ENCODE measurements around the gene DHRS7C. TPM values are rescaled to one million over a fixed set of nuclear protein-coding genes. Genes with fewer than 3 reads are reported as not detected.

DHRS7C gene
- total and polyA plus RNA-seq, 2 donors (not counting 1 experiment from before 2014, with no cell fraction given), result not detected

GRCh38 chr17:9813166-9813565, 21.8 kb upstream of the DHRS7C start:
- Histone ChIP-seq H3K27me3 (replicated peaks in 1 of 4; ENCODE audit: control extremely low read depth in 1 of 4, control insufficient read depth in 3 of 4, insufficient read depth in 4 of 4, low read length in 3 of 4) (no peaks in the 10 kb centered on the region), H3K79me2 (ENCODE audit: control insufficient read depth, insufficient read depth, low read length) (no peaks in the 10 kb centered on the region), H3K4me2 (replicated peaks; ENCODE audit: low read depth, low read length, poor library complexity, severe bottlenecking) (no peak overlapping the region), H3K9me3 (ENCODE audit: control extremely low read depth in 1 of 3, control insufficient read depth in 2 of 3, insufficient read depth in 1 of 3, low read length in 2 of 3) (peaks cover 0 to 12% (median 0%) of the 10 kb centered on the region in 3 donors), H3K27ac (ENCODE audit: low read length in 2 of 2) (no peak overlapping the region), H3K4me3 (ENCODE audit: control extremely low read depth in 1 of 5, extremely low read depth in 1 of 5, insufficient read depth in 1 of 5, low read depth in 2 of 5, low read length in 4 of 5) (no peak overlapping the region), H3K9ac (ENCODE audit: low read length) (no peak overlapping the region), H4K20me1 (ENCODE audit: control insufficient read depth, insufficient read depth, low read length, poor library complexity, severe bottlenecking) (no peaks in the 10 kb centered on the region), H2AFZ (ENCODE audit: insufficient read depth, low read depth, low read length, poor library complexity, severe bottlenecking) (no peak overlapping the region), H3K4me1 (ENCODE audit: control insufficient read depth in 2 of 2, insufficient read depth in 2 of 2, low read length in 2 of 2) (no peaks in the 10 kb centered on the region), H3K36me3 (replicated peaks in 1 of 2; ENCODE audit: control extremely low read depth in 1 of 2, control insufficient read depth in 1 of 2, extremely low read depth in 1 of 2, insufficient read depth in 2 of 2, low read length in 1 of 2) (no peaks in the 10 kb centered on the region)
- CTCF ChIA-PET, result no interaction called here
- DNase-seq (no peak), ATAC-seq (ENCODE audit: low read depth) (no peak)
- Mint-ChIP-seq H3K27ac (no peak overlapping the region), H3K4me1 (no peaks in the 10 kb centered on the region), H3K27me3 (no peaks in the 10 kb centered on the region), H3K4me3 (no peak overlapping the region), H3K9me3 (ENCODE audit: insufficient read depth) (peaks cover 6% of the 10 kb centered on the region)
- WGBS (ENCODE audit: insufficient coverage), result 83% methylated on average over 7 of the region's 9 CpGs
- POLR2A ChIA-PET, result no interaction called here
- no peak for TF ChIP-seq CTCF (IDR thresholded peaks at IDR 0.05)
- no peak for TF ChIP-seq EZH2 (IDR thresholded peaks at IDR 0.05; ENCODE audit: borderline replicate concordance, insufficient read depth, low read depth, low read length, poor library complexity, severe bottlenecking)
- intact Hi-C loops (cut with micrococcal nuclease), result no loop called here

GRCh38 chr17:9811537-9811936, 20.1 kb upstream of the DHRS7C start:
- no peaks in the 10 kb centered on the region for H3K4me1 Mint-ChIP-seq
- no peak overlapping the region for H3K27ac Mint-ChIP-seq
- Histone ChIP-seq H3K4me2 (replicated peaks; ENCODE audit: low read depth, low read length, poor library complexity, severe bottlenecking) (no peak overlapping the region), H3K79me2 (ENCODE audit: control insufficient read depth, insufficient read depth, low read length) (no peaks in the 10 kb centered on the region), H4K20me1 (ENCODE audit: control insufficient read depth, insufficient read depth, low read length, poor library complexity, severe bottlenecking) (no peaks in the 10 kb centered on the region), H2AFZ (ENCODE audit: insufficient read depth, low read depth, low read length, poor library complexity, severe bottlenecking) (no peak overlapping the region), H3K9me3 (ENCODE audit: control extremely low read depth in 1 of 3, control insufficient read depth in 2 of 3, insufficient read depth in 1 of 3, low read length in 2 of 3) (peaks cover 0 to 12% (median 0%) of the 10 kb centered on the region in 3 donors), H3K4me1 (ENCODE audit: control insufficient read depth in 2 of 2, insufficient read depth in 2 of 2, low read length in 2 of 2) (no peaks in the 10 kb centered on the region), H3K27me3 (replicated peaks in 1 of 4; ENCODE audit: control extremely low read depth in 1 of 4, control insufficient read depth in 3 of 4, insufficient read depth in 4 of 4, low read length in 3 of 4) (no peaks in the 10 kb centered on the region), H3K36me3 (replicated peaks in 1 of 2; ENCODE audit: control extremely low read depth in 1 of 2, control insufficient read depth in 1 of 2, extremely low read depth in 1 of 2, insufficient read depth in 2 of 2, low read length in 1 of 2) (no peaks in the 10 kb centered on the region), H3K9ac (ENCODE audit: low read length) (no peak overlapping the region), H3K4me3 (ENCODE audit: control extremely low read depth in 1 of 5, extremely low read depth in 1 of 5, insufficient read depth in 1 of 5, low read depth in 2 of 5, low read length in 4 of 5) (no peak overlapping the region), H3K27ac (ENCODE audit: low read length in 2 of 2) (no peak overlapping the region)
- no peak for DNase-seq
- no peaks in the 10 kb centered on the region for H3K27me3 Mint-ChIP-seq
- CTCF ChIA-PET, result no interaction called here
- POLR2A ChIA-PET, result no interaction called here
- no peak for TF ChIP-seq CTCF (IDR thresholded peaks at IDR 0.05)
- no peak for TF ChIP-seq EZH2 (IDR thresholded peaks at IDR 0.05; ENCODE audit: borderline replicate concordance, insufficient read depth, low read depth, low read length, poor library complexity, severe bottlenecking)
- WGBS (ENCODE audit: insufficient coverage), result 87% methylated on average over 11 of the region's 11 CpGs
- peaks cover 5% of the 10 kb centered on the region for H3K9me3 Mint-ChIP-seq (ENCODE audit: insufficient read depth)
- H3K4me3 Mint-ChIP-seq, result no peak overlapping the region
- intact Hi-C loops (cut with micrococcal nuclease), result no loop called here
- ATAC-seq (ENCODE audit: low read depth), result no peak
